PC-9 (cell line): ENCODE data around the gene TCF20.

ENCODE experiments used
- EZH2 ChIP-seq: fragments of 200-600 bp; sonication (generic); IDR thresholded peaks from 2 replicates; pipeline ENCODE4 v1.8.0; 2017; ENCODE audit warnings: antibody characterized with exemption, low read depth
- TF ChIP-seq, protein P1 (sequence below): fragments of 200-600 bp; sonication (generic); conservative IDR thresholded peaks from 2 replicates; pipeline ENCODE4 v1.6.1; 2017; ENCODE audit warnings: mixed run types, antibody characterized with exemption, mild to moderate bottlenecking, moderate library complexity

DNA sequence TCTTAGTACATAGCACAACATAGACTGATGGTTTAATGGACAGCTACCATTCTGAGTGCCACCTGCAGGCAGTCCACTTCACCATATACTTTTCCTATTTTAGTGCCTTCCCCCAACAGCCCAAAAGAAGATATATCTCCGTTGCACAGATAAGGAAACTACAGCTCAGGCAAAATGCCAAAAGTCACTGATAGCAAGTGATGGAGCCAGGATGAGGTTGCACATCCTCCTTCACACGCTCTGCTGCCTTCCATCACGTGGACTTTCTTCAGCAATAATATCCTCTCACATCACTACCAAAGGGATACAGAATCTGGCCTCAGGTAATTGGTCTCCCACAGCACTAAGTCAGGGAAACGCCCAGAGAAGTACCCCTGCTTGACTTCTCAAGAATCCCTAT is 7.5 kb downstream of the TCF20 start:
- TF ChIP-seq, protein P1, sequence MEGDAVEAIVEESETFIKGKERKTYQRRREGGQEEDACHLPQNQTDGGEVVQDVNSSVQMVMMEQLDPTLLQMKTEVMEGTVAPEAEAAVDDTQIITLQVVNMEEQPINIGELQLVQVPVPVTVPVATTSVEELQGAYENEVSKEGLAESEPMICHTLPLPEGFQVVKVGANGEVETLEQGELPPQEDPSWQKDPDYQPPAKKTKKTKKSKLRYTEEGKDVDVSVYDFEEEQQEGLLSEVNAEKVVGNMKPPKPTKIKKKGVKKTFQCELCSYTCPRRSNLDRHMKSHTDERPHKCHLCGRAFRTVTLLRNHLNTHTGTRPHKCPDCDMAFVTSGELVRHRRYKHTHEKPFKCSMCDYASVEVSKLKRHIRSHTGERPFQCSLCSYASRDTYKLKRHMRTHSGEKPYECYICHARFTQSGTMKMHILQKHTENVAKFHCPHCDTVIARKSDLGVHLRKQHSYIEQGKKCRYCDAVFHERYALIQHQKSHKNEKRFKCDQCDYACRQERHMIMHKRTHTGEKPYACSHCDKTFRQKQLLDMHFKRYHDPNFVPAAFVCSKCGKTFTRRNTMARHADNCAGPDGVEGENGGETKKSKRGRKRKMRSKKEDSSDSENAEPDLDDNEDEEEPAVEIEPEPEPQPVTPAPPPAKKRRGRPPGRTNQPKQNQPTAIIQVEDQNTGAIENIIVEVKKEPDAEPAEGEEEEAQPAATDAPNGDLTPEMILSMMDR: no peak
- no peak for TF ChIP-seq EZH2
